ENCODE data around the gene ABCB8.

GRCh38 chr7:151038951-151039849, 10.9 kb downstream of the ABCB8 start:
- no peak for TF ChIP-seq EZH2 (IDR thresholded peaks at IDR 0.05; ENCODE audit: insufficient read depth, poor library complexity, severe bottlenecking)
- TF ChIP-seq EZH2phosphoT487 (IDR thresholded peaks at IDR 0.05; ENCODE audit: insufficient read depth, low read depth): no peak
